GM21529 (cell line): ENCODE measurements around the gene NDUFB4.

Source experiments
- ATAC-seq: cut with Tn5 transposase; IDR thresholded peaks from one replicate; pipeline ENCODE4 v1.9.1; 2021; ENCODE audit not compliant: unreplicated experiment

The NDUFB4 gene

GRCh38 chr3:120596116-120596852 lies at the start of gene NDUFB4:
NDUFB4 (plus strand) TSS chr3:120596336; CDS start chr3:120596360, 24 bp downstream.
- peak; percentile 92 for ATAC-seq

DNA sequence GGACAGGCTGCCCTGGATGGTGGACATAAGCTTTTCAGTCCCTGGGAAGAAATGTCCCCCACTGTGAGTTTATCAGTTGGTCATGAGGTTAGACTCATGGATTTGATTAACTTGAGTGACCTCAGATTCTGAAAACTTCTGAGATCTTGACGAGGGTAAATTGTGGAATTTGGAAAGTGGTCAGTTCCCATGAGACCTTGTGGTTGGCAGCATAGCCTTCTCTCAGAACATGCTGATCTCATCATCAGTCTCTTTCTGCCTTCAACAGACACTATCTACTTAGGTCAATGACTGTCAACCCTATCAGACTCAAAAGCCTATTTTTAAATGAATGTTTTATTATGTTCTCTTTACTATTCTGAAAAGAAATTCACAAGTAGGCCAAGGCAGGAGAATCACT lies 45.6 kb upstream of the NDUFB4 start:
- no peak for ATAC-seq

DNA sequence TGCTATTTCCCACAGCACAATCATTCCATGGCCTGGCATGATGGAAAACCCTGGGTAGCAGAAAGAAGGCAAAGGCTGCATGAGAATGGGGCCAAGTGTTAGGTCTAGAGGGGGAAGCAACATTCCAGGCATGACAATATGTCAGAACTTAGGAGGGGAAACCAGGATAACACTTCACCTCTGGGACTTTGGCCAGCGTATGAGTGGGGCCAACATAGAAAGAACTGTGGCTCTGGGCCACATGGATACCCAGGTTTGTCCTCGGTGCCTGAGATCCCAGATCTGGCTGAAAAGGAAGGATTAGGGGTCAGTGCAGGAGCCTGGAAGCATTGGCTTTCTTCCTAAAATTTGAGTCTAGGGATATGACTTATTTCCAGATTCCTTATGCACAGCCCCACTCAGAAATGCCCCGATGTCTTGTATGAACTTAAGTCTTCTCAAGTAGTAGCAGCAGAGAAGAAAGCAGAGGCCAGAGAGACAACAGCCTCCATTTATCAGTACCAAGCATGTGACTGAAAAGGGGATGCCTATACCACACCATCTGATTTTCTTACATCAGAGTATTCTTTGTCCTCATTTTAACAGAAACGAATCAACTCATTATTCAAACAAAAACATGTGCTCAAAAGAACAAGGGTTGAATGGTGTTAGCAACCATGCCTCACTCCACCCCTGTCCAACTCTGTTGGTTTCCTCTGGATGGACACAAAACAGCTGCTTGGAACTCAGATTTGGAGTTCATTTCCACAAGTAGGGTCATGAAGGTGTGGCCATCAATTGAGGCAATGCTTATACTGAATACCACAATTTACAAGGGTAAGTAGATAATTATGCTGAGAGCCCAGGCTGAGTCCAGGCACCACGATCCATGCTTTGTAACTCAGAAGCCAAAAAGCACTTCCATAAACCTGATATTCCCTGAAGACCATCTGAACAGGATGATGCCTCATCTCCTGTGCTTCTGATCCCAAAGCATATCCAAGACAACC lies 43.7 kb upstream of the NDUFB4 start:
- ATAC-seq = no peak

GRCh38 chr3:120554812-120555606 lies 41.1 kb upstream of the NDUFB4 start:
- no peak for ATAC-seq

DNA sequence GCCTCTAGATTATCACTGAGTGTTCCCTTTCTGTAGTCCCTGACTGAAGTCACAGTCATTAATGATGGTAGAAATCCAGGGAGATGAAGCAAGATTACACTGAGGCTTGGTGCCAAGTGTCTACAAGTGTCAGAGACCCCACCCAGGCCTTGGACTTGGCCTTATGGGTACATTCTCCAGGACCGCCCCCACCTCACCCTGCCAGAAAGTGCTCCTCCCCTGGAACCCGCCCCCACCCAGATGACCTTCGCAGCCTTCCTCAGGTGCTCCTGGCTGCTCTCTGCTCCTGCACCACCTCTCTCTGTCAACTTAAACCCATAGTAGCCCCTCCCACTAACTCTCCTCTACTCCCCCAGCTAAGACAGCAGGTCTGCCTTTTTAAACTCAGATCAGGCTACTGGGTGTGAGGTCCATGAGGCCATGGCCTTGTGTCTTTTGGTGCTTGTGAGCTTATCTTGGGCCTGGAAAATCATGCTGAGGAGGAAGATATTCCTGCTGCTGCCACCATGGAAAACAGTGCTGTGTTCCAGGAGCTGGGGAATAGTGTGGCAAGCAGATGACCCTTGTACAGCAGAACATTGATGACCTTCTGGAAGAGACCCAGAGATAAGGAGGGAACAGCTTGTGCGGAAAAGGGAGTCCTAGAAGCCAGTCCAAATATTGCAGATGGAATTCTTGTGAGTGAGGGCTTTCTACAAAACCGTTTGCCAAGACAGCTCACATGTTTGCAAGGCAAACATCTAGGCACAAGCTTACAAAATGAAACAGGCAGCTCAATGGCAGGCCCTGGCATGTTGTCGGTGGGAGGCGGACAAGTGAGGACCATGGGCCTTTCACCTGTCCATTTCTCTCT lies 40.3 kb upstream of the NDUFB4 start:
- ATAC-seq = no peak

GRCh38 chr3:120557115-120557514 lies 39.0 kb upstream of the NDUFB4 start:
- no peak for ATAC-seq

DNA sequence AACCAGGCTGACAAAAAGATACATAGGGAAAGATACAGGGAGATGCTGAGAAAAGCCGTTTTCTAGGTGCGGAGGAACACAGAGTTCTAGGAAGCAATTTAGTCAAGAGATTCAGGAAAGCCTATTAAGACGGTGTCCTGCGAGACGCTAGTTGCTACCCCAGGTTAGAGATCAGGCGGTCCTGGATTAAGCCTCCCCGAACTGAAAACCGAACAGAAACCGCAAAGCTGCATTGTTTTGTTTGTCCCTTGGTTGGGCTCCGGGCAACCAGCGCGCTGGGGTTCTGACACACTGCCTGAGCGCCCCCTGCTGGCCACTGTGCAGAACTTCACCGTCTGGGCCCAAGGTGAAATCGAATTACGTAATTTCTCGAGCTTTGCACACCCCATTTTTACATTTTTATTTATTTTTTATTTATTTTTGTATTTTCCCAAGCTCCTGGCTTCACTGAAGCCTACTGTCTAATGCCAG lies 37.3 kb upstream of the NDUFB4 start:
- peak; percentile 84 for ATAC-seq

DNA sequence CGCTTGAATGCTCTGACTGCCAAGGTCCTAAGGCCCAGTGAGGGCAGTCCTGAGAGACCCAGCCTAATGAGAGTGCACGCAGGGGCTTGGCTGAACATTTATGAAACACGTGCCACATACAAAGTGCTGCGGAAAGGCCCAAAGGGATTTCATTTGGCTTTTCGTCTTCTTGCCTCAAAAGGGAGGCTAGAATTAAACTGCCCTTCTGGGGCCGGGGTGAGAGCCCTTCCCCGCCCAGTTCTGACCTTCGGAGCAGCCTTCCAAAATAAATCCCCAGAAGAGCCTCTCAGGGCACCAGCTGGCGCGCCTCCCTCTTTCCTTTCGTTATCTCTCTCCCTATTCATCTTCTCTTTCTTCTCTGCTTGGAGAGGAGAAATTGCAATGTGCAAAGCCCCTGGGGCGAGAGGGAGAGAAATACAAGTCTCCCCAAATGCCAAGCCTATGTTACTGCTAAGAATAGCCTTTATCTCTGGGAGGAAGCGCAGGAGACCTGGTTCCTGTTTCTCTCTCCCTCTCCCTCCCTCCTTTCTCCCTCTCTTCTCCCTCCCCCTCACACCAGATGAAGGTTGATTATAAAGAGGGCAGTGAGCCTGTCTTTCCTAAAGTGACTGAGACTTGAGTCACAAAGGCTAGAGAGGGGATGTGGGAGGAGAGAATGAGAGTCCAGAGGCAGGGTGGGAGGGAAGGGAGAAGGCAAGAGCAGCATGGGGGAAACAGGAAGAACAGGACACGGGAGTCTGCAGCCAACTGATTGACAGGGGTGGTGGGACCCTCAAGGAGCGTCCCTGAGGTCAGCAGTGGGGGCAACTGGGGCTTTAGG lies 36.7 kb upstream of the NDUFB4 start:
- peak; percentile 29 for ATAC-seq

DNA sequence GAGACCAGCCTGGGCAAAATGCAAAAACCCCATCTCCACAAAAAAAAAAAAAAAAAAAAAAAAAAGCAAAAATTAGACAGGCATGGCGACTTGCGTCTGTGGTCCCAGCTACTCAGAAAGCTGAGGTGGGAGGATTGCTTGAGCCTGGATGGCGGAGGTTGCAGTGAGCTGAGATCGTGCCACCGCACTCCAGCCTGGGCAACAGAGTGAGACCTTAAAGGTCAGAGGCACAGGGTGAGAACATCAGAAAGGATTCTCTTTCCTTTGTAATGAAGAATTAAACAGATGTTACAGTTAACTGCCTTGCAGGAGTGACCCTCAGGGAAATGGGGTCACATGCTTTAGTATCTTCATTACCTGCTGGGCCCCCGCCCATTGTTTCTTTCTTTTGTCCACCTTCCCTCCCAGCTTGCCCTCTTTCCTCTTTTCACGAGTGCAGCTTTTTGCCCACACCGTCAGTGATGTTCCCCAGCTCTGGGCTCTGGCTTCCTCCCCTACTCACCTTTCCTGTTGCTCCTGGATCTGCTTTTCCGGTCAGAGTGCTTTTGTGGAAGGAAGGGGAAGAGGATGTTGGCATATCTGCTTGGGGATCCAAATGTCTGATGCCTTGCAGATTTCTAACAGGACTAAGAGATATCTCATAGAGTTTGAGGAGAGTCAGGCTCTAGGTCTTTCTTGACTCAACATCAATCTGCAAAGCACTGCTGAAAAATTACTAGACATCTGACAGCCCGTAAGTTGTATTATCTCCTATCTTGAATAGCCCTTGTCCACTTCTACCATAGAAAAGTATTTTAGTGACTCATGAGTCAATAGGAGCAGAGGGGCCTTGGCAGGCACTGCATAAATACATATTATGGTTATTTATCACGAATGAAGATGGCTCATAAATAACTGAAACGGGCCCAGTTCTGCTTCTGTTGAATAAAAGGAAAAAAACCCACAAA lies 35.6 kb upstream of the NDUFB4 start:
- no peak for ATAC-seq

- ATAC-seq = peak; percentile 55
These were observed 34.7 kb upstream of the NDUFB4 start for GRCh38 chr3:120561251-120562045.

DNA sequence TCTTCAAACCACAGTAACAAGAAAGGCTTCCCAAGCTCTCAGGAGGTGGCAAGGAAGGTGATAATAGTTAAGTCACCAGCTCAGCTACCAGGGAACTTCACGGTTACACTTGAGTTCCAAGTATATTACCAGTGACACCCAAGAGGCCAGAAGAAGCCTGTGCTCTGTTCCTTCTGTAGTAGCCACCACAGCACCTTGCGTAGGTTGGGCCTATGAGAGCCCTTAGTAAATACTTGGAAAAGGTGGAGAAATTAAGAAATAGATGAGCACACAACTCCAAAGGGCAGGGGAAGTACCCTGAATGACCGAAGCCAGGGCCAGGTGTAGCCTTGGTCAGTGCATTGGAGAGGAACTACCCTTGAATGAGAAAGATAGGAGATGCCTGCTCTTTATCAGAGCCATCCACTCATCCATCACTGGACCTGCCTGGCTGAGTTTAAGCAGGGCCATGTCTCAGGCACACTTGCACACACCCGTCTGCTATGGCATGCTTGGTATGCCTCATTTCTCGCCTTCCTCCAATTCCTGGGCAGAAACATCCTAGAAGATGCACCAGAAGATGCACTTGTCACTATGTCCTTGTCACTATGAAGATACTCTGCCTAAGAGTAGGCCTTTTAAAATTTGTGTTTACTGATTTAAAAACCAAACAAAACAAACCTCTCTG lies 32.6 kb upstream of the NDUFB4 start:
- no peak for ATAC-seq

DNA sequence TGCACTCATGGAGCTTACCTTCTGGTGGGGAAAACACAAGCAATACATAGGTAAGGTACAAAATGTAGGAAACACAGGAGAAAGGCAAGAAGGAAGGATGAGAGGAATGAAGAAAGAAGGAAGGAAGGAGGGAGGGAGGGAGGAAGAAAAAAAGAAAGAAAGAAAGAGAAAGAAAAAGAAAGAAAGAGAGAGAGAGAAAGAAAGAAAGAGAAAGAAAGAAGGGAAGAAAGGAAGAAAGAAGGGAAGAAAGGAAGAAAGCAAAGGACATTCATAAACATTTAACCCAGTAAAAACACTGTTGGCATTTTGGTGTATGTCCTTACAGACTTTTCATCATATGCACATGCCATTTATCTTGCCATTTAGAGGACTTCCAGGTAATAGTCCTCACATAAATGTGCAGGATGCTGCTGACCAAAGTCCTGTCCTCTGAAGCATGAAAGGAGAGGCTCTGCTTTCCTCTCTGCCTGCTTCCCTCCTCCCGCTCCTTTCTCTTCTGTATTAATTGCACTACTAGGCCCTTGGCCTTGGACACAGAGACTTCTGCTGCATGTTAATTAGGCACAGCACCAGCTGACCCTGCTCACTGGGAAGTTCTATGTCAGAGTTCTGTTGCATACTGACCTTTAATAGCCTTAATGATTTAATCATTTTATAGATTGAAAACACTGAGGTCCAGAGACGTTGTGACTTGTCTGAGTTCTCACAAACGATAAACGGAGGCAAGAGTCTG lies 29.7 kb upstream of the NDUFB4 start:
- no peak for ATAC-seq

DNA sequence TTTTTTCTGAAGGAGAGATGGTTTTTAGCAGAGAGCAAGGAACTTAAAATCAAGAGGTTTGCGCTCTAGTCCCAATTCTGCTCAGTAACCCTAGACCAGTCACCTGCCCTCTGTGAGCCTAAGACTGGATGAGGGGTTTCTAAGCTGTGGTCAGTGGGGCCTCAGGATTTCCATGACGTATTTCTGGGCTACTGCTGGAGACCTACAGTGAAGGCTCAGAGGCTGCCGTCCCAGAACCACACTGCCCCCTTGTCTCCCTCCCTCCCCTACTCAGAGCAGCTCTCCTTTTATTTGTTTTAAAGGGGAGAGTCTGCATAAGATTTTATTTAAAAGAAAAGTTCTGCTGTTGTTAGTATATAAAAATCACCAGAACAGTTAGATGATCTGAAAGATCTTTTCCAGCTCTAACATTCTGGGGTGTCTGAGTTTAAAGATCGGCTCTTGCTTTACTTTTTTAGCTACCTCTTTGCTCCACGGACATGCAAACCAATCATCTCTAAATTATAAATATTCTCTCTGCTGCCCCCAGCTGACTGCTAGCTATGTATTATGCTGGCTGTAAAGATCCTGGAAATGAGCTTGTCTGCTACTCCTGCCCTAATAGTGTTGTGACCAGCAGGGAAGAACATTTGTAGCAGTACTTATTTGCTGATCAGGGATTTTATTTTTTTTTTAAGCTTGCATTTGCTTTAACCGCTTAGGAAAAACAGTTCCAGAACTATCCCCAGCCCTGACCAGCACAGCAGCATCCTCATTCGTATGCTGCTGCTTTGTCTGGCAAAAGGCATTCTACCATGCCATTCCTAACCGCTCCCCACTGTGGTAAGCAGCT lies 28.6 kb upstream of the NDUFB4 start:
- ATAC-seq = no peak

- no peak for ATAC-seq
These were observed 28.0 kb upstream of the NDUFB4 start for GRCh38 chr3:120568202-120568531.

- no peak for ATAC-seq
These were observed 27.5 kb upstream of the NDUFB4 start for GRCh38 chr3:120568598-120568997.
